ENCODE results near the gene ACACB.

Gene ACACB

DNA sequence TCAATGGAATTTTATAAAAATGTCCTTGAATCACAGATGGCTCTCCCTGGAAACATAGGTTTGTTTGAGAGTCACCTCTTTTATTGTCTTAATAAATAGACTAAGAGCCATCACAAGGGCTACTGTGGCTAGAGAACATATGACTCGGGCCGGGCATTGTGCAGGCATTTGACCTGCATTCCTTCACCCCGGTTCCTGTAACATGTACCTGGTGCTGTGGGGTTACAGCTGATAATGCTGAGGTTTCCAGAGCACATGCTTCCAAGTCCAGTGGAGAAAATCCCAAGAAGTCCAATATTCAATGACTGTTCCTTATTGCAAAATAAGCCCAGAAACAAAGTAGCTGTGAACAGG is 1.0 kb upstream of the ACACB start:
- TF ChIP-seq, protein P1, sequence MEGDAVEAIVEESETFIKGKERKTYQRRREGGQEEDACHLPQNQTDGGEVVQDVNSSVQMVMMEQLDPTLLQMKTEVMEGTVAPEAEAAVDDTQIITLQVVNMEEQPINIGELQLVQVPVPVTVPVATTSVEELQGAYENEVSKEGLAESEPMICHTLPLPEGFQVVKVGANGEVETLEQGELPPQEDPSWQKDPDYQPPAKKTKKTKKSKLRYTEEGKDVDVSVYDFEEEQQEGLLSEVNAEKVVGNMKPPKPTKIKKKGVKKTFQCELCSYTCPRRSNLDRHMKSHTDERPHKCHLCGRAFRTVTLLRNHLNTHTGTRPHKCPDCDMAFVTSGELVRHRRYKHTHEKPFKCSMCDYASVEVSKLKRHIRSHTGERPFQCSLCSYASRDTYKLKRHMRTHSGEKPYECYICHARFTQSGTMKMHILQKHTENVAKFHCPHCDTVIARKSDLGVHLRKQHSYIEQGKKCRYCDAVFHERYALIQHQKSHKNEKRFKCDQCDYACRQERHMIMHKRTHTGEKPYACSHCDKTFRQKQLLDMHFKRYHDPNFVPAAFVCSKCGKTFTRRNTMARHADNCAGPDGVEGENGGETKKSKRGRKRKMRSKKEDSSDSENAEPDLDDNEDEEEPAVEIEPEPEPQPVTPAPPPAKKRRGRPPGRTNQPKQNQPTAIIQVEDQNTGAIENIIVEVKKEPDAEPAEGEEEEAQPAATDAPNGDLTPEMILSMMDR (IDR thresholded peaks at IDR 0.05; ENCODE audit: low read depth, low read length) = no peak
- in situ Hi-C loops (cut with HindIII; ENCODE audit: low sequenced_read_pairs) = no loop called here
- no peak overlapping the region for H3K4me3 ChIP-seq (ENCODE audit: low read depth, low read length)
- DNase-seq (ENCODE audit: low read depth, low spot score) = no peak

DNA sequence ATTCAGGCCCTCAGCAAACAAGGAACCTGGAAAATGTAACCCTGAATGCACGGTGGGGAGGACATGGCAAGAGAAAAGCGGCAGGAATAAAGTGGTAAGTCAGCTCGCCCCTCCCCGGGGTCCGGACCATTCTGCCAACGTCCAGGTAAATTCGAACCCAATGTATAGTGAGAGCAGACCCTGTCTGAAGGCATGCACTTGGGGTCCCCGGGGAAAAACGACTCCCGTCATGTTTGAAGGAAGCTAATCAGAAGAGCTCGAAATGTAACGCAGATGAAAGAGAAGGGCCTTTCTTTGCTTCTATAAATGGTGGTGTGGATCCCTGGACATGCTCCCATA is 193 bp downstream of the ACACB start:
- TF ChIP-seq, protein P1 (IDR thresholded peaks at IDR 0.05; ENCODE audit: low read depth, low read length) = no peak
- H3K4me3 ChIP-seq (ENCODE audit: low read depth, low read length) = no peak overlapping the region
- no peak for DNase-seq (ENCODE audit: low read depth, low spot score)
- in situ Hi-C loops (cut with HindIII; ENCODE audit: low sequenced_read_pairs) = no loop called here

DNA sequence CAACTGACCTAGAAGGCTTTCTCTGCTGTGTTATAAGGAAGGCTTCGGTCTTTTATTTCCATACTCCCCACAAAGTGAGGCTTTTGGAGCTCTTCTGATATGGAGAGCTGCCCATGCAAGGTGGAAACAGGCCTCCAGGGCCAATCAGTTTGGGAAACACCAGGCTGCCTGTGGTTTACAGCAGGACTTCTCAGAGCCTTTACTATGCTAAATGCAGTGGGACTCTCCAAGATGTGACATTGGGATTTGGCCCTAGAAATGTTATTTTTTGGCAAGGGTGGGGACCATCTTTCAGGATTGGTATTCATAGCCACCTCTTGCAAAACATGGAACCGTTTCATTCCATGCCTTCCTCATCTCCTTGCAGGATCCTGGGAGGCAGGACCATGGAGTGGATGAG is 3.7 kb downstream of the ACACB start:
- in situ Hi-C loops (cut with HindIII; ENCODE audit: low sequenced_read_pairs) = no loop called here
- TF ChIP-seq, protein P1 (IDR thresholded peaks at IDR 0.05; ENCODE audit: low read depth, low read length) = no peak
- H3K4me3 ChIP-seq (ENCODE audit: low read depth, low read length) = no peak overlapping the region
- DNase-seq (ENCODE audit: low read depth, low spot score) = no peak

DNA sequence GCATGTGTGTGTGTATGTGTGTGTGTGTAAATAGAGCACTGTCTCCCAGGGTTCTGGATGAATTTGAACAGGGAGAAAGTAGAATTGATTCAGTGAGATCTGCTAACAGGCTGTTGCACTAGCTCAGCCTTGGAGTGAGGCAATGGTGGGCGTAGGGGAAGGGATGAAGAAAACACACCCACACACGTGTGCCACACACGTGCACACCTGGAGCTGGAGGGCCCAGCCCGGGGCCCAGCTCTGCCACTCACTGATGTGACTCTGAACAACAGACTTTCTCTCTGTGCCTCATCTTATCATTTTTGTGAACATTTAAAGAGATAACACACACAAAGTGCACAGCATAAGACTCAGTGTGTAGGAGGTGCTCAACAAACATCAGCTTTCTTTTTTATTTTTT is 4.2 kb downstream of the ACACB start:
- in situ Hi-C loops (cut with HindIII; ENCODE audit: low sequenced_read_pairs) = no loop called here
- TF ChIP-seq, protein P1 (IDR thresholded peaks at IDR 0.05; ENCODE audit: low read depth, low read length) = no peak
- H3K4me3 ChIP-seq (ENCODE audit: low read depth, low read length) = no peak overlapping the region
- DNase-seq (ENCODE audit: low read depth, low spot score) = no peak

DNA sequence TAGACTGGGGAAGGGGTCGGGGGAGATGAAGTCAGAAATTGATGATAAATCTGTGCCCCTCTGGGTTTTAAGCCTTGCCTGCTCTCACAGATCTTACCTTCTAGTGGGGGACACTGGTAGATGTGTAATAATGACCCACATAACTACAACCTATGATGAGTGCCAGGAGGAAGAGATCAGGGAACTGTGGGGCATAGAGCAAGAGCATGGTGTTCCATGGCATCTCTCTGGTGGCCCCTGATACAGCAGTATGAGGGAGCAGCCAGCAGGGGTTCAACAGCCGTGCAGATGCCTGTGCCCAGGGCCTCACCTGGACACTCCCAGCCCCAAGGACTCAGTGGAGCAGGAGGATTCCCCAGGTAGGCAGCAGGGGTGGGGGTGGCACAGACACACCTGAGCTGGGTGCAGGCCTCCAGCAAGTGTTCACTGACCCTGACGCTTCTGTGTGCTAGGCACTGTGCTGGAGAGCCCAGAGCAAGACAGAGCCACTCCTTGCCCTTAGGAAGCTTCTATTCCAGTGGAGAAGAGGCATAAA is 5.0 kb downstream of the ACACB start:
- no peak overlapping the region for H3K4me3 ChIP-seq (ENCODE audit: low read depth, low read length)
- TF ChIP-seq, protein P1 (IDR thresholded peaks at IDR 0.05; ENCODE audit: low read depth, low read length) = no peak
- in situ Hi-C loops (cut with HindIII; ENCODE audit: low sequenced_read_pairs) = no loop called here
- no peak for DNase-seq (ENCODE audit: low read depth, low spot score)

DNA sequence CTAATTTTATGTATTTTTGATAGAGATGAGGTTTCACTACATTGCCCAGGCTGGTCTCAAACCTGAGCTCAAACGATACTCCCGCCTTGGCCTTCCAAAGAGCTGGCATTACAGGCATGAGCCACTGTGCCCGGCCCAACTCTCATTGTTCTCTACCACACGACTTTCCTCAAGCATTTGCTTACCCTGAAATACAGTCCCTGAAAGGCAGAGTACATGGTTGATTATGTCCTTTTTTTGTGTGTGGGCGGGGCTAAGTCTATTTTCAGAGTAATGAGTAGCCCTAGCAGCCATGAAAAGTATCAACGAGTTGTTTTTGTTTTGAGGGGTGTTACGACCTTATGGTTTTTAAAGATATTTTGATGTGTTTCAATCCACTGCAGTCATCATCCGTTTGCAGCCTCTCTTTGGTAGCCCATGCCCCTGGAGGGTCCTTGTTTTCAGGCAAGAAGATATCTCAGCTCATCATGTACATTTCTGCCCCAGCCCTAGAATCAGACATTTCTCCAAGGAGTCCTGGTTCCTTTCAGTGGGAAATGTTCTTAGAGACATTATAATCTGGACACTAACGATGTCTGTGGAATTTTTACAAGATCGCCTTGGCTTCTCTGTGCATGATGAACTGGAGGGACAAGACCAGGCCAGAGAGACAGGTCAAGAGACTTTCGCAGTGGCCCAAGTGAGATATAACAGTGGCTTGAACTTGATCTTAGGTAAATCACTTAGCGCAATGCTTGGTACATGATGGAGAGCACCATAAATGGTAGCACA is 8.7 kb downstream of the ACACB start:
- H3K4me3 ChIP-seq (ENCODE audit: low read depth, low read length) = no peak overlapping the region
- in situ Hi-C loops (cut with HindIII; ENCODE audit: low sequenced_read_pairs) = no loop called here
- TF ChIP-seq, protein P1 (IDR thresholded peaks at IDR 0.05; ENCODE audit: low read depth, low read length) = no peak
- no peak for DNase-seq (ENCODE audit: low read depth, low spot score)
